Activated CD4-positive, CD25-positive, alpha-beta regulatory T cell treated with anti-CD3 and anti-CD28 coated beads, Interleukin-2, amount 50 U/mL, for 24 hours (primary cell): Measurements from ENCODE around the gene NACAD.

Experiments
- ATAC-seq, 2 donors: fragments of 150-1000 bp; cut with Tn5 transposase; one replicate each; pipeline ENCODE4 v1.10.0; 2021; ENCODE audit warnings: mild to moderate bottlenecking in 1 of 2, moderate library complexity in 1 of 2

Gene NACAD

GRCh38 chr7:45087301-45088145, 1.2 kb downstream of the NACAD start:
- no peak for ATAC-seq

- ATAC-seq, result no peak
Measured at GRCh38 chr7:45086331-45087065, 2.3 kb downstream of the NACAD start.

GRCh38 chr7:45085619-45086200, 3.1 kb downstream of the NACAD start:
- ATAC-seq, result no peak

GRCh38 chr7:45084901-45085618, 3.7 kb downstream of the NACAD start:
- ATAC-seq, result no peak

- no peak for ATAC-seq
Measured at GRCh38 chr7:45084336-45084735, 4.4 kb downstream of the NACAD start.

GRCh38 chr7:45082831-45083331, 5.9 kb downstream of the NACAD start:
- ATAC-seq, result no peak

GRCh38 chr7:45082031-45082830, 6.5 kb downstream of the NACAD start:
- ATAC-seq, result no peak

GRCh38 chr7:45081670-45081974, 7.1 kb downstream of the NACAD start:
- no peak for ATAC-seq

- peak in 1 of 2 donors; percentile 19 for ATAC-seq
Measured at GRCh38 chr7:45080958-45081669, 7.7 kb downstream of the NACAD start.

- no peak for ATAC-seq
Measured at GRCh38 chr7:45080265-45080957, 8.4 kb downstream of the NACAD start.

- ATAC-seq, result no peak
Measured at GRCh38 chr7:45078125-45078681, 10.6 kb downstream of the NACAD start.

GRCh38 chr7:45077579-45077978, 11.2 kb downstream of the NACAD start:
- ATAC-seq, result no peak

GRCh38 chr7:45076946-45077345, 11.8 kb downstream of the NACAD start:
- no peak for ATAC-seq

- no peak for ATAC-seq
Measured at GRCh38 chr7:45075871-45076796, 12.6 kb downstream of the NACAD start.

GRCh38 chr7:45075355-45075644, 13.5 kb downstream of the NACAD start:
- no peak for ATAC-seq

- no peak for ATAC-seq
Measured at GRCh38 chr7:45074528-45075354, 14.0 kb downstream of the NACAD start.

GRCh38 chr7:45073786-45074527, 14.8 kb downstream of the NACAD start:
- no peak for ATAC-seq
